HEK293 (cell line): ENCODE results near the gene ITIH1.

Experiments
- CTCF ChIA-PET: fragments of 350-600 bp; formaldehyde crosslinking; extraction: SDS; loops from one replicate; lab custom pipeline; 2021; ENCODE audit warnings: antibody characterized with exemption; lab: Yijun Ruan, JAX
- POLR2A ChIA-PET: fragments of 300-600 bp; formaldehyde crosslinking; extraction: SDS; loops from one replicate; lab custom pipeline; 2020; ENCODE audit warnings: antibody characterized with exemption, inconsistent platforms; lab: Yijun Ruan, JAX
- H3K27ac ChIP-seq: fragments of 200-500 bp; sonication (Bioruptor generic); 2 replicates; pipeline ENCODE4 v1.5.1; 2014; ENCODE audit warnings: low read depth, low read length, control low read depth, inconsistent platforms; ENCODE audit errors: extremely low read depth
- H3K36me3 ChIP-seq, 2 experiments: fragments of 200-500 bp in 1 of 2; sonication (Bioruptor generic) in 1 of 2; 1 replicate in 1 of 2; 2 replicates in 1 of 2; pipeline ENCODE4 v1.5.1; 2014 to 2017; ENCODE audit warnings: inconsistent platforms in 2 of 2, low read length in 2 of 2; ENCODE audit not compliant: control insufficient read depth in 2 of 2, insufficient read depth in 1 of 2
- H3K4me1 ChIP-seq: fragments of 200-500 bp; sonication (Bioruptor generic); 2 replicates; pipeline ENCODE4 v1.5.1; 2014; ENCODE audit warnings: mild to moderate bottlenecking, low read length, inconsistent platforms; ENCODE audit not compliant: control insufficient read depth, insufficient read depth
- H3K4me3 ChIP-seq: 2 replicates; pipeline ENCODE4 v1.5.1; 2011; ENCODE audit warnings: low read depth, mild to moderate bottlenecking, control low read depth, low read length, moderate library complexity
- H3K9me3 ChIP-seq: fragments of 200-500 bp; sonication (Bioruptor generic); 2 replicates; pipeline ENCODE4 v1.5.1; 2014; ENCODE audit warnings: low read depth, low read length, inconsistent platforms; ENCODE audit not compliant: control insufficient read depth, insufficient read depth
- BCL11A ChIP-seq: fragments of 450-650 bp; formaldehyde crosslinking; IDR thresholded peaks from 2 replicates; pipeline ENCODE4 v1.5.1; 2016; ENCODE audit warnings: low read depth, missing biosample characterization, missing genetic modification characterization
- GFI1B ChIP-seq: fragments of 450-650 bp; formaldehyde crosslinking; IDR thresholded peaks from 2 replicates; pipeline ENCODE4 v1.5.1; 2016; ENCODE audit warnings: missing biosample characterization, missing genetic modification characterization
- KLF16 ChIP-seq: fragments of 450-650 bp; formaldehyde crosslinking; IDR thresholded peaks from 2 replicates; pipeline ENCODE4 v1.5.1; 2017; ENCODE audit warnings: missing biosample characterization, missing genetic modification characterization
- KLF8 ChIP-seq: fragments of 450-650 bp; formaldehyde crosslinking; IDR thresholded peaks from 2 replicates; pipeline ENCODE4 v1.5.1; 2016; ENCODE audit warnings: missing biosample characterization, missing genetic modification characterization
- KLF9 ChIP-seq: fragments of 450-650 bp; formaldehyde crosslinking; IDR thresholded peaks from 2 replicates; pipeline ENCODE4 v1.5.1; 2016; ENCODE audit warnings: missing biosample characterization, missing genetic modification characterization, low read depth
- PRDM10 ChIP-seq: fragments of 450-650 bp; formaldehyde crosslinking; IDR thresholded peaks from 2 replicates; pipeline ENCODE4 v1.5.1; 2016; ENCODE audit warnings: missing biosample characterization, missing genetic modification characterization
- SETDB1 ChIP-seq: IDR thresholded peaks from one replicate; pipeline ENCODE4 v1.6.1; 2017; ENCODE audit warnings: mild to moderate bottlenecking, low read length, moderate library complexity, mixed read lengths; ENCODE audit not compliant: insufficient read length
- SP2 ChIP-seq: fragments of 450-650 bp; formaldehyde crosslinking; IDR thresholded peaks from 2 replicates; pipeline ENCODE4 v1.5.1; 2016; ENCODE audit warnings: missing biosample characterization, missing genetic modification characterization
- WT1 ChIP-seq: fragments of 450-650 bp; formaldehyde crosslinking; IDR thresholded peaks from 2 replicates; pipeline ENCODE4 v1.5.1; 2016; ENCODE audit warnings: missing biosample characterization, missing genetic modification characterization
- ZBTB7A ChIP-seq: fragments of 450-650 bp; formaldehyde crosslinking; IDR thresholded peaks from 2 replicates; pipeline ENCODE4 v1.5.1; 2016; ENCODE audit warnings: low read depth, missing biosample characterization, missing genetic modification characterization
- ZNF10 ChIP-seq: fragments of 450-650 bp; formaldehyde crosslinking; IDR thresholded peaks from 2 replicates; pipeline ENCODE4 v1.5.1; 2017; ENCODE audit warnings: missing biosample characterization, missing genetic modification characterization
- ZNF140 ChIP-seq: fragments of 450-650 bp; formaldehyde crosslinking; IDR thresholded peaks from 2 replicates; pipeline ENCODE4 v1.5.1; 2016; ENCODE audit warnings: missing biosample characterization, missing genetic modification characterization
- ZNF148 ChIP-seq: fragments of 450-650 bp; formaldehyde crosslinking; IDR thresholded peaks from 2 replicates; pipeline ENCODE4 v1.5.0; 2017; ENCODE audit warnings: missing biosample characterization, missing genetic modification characterization, borderline replicate concordance
- ZNF202 ChIP-seq: fragments of 450-650 bp; formaldehyde crosslinking; IDR thresholded peaks from 2 replicates; pipeline ENCODE4 v1.5.1; 2016; ENCODE audit warnings: missing biosample characterization, missing genetic modification characterization, borderline replicate concordance
- ZNF391 ChIP-seq: fragments of 450-650 bp; formaldehyde crosslinking; IDR thresholded peaks from 2 replicates; pipeline ENCODE4 v1.5.1; 2016; ENCODE audit warnings: low read depth, missing biosample characterization, missing genetic modification characterization, borderline replicate concordance
- ZNF394 ChIP-seq: fragments of 450-650 bp; formaldehyde crosslinking; IDR thresholded peaks from 2 replicates; pipeline ENCODE4 v1.5.1; 2016; ENCODE audit warnings: missing biosample characterization, missing genetic modification characterization, mild to moderate bottlenecking, moderate library complexity, borderline replicate concordance
- ZNF473 ChIP-seq: fragments of 450-650 bp; formaldehyde crosslinking; IDR thresholded peaks from 2 replicates; pipeline ENCODE4 v1.5.1; 2017; ENCODE audit warnings: missing biosample characterization, missing genetic modification characterization
- ZNF48 ChIP-seq: fragments of 450-650 bp; formaldehyde crosslinking; IDR thresholded peaks from 2 replicates; pipeline ENCODE4 v1.5.1; 2016; ENCODE audit warnings: missing biosample characterization, missing genetic modification characterization
- ZNF514 ChIP-seq: fragments of 450-650 bp; formaldehyde crosslinking; IDR thresholded peaks from 2 replicates; pipeline ENCODE4 v1.5.1; 2016; ENCODE audit warnings: missing biosample characterization, missing genetic modification characterization
- ZNF837 ChIP-seq: fragments of 450-650 bp; formaldehyde crosslinking; IDR thresholded peaks from 2 replicates; pipeline ENCODE4 v1.5.1; 2016; ENCODE audit warnings: missing biosample characterization, missing genetic modification characterization
- ZSCAN5A ChIP-seq: fragments of 450-650 bp; formaldehyde crosslinking; IDR thresholded peaks from 2 replicates; pipeline ENCODE4 v1.5.1; 2016; ENCODE audit warnings: missing biosample characterization, missing genetic modification characterization

ITIH1 gene

GRCh38 chr3:52791928-52792327 lies 14.5 kb downstream of the ITIH1 start:
- H3K9me3 ChIP-seq = no peaks in the 10 kb centered on the region
- TF ChIP-seq GFI1B (tag by site-specific recombination) = no peak
- no peak for TF ChIP-seq KLF9 (tag by site-specific recombination)
- no peak for TF ChIP-seq ZNF391 (tag by site-specific recombination)
- TF ChIP-seq ZNF148 (tag by site-specific recombination) = no peak
- no peak for TF ChIP-seq ZNF48 (tag by site-specific recombination)
- no peak for TF ChIP-seq KLF16 (tag by site-specific recombination)
- no peak for TF ChIP-seq WT1 (tag by site-specific recombination)
- TF ChIP-seq PRDM10 = no peak
- no peak for TF ChIP-seq ZBTB7A (tag by site-specific recombination)
- no peak for TF ChIP-seq ZSCAN5A (tag by site-specific recombination)
- TF ChIP-seq ZNF394 (tag by site-specific recombination) = no peak
- TF ChIP-seq ZNF514 = no peak
- TF ChIP-seq ZNF10 (tag by site-specific recombination) = no peak
- TF ChIP-seq SP2 (tag by site-specific recombination) = no peak
- TF ChIP-seq, all 188 proteins: peak for 0
- CTCF ChIA-PET = interaction anchor here (0.6 kb wide), 2 partner anchors 23 to 28 kb away, joined by 4 to 5 read pairs; no protein-coding TSS in a partner anchor
- POLR2A ChIA-PET = interaction anchor here (1.3 kb wide), 1 partner anchor 21 kb away, joined by 3 read pairs; the partner anchor contains the start of gene NEK4
- no peaks in the 10 kb centered on the region for H3K4me1 ChIP-seq
- no peaks in the 10 kb centered on the region for H3K36me3 ChIP-seq
- H3K4me3 ChIP-seq = no peak overlapping the region
- no peak overlapping the region for H3K27ac ChIP-seq

GRCh38 chr3:52792413-52792812 lies 15.0 kb downstream of the ITIH1 start:
- Histone ChIP-seq H3K36me3 (no peaks in the 10 kb centered on the region), H3K4me1 (no peaks in the 10 kb centered on the region), H3K4me3 (no peak overlapping the region), H3K9me3 (no peaks in the 10 kb centered on the region), H3K27ac (no peak overlapping the region)
- POLR2A ChIA-PET = interaction anchor here (1.3 kb wide), 1 partner anchor 21 kb away, joined by 3 read pairs; the partner anchor contains the start of gene NEK4
- no peak for TF ChIP-seq BCL11A
- no peak for TF ChIP-seq ZNF202 (tag by site-specific recombination)
- no peak for TF ChIP-seq ZNF140 (tag by site-specific recombination)
- no peak for TF ChIP-seq KLF8 (tag by site-specific recombination)
- no peak for TF ChIP-seq ZNF837 (tag by site-specific recombination)
- no peak for TF ChIP-seq SETDB1
- TF ChIP-seq ZNF473 (tag by site-specific recombination) = no peak
- TF ChIP-seq ZNF48 (tag by site-specific recombination) = no peak
- TF ChIP-seq, all 188 proteins: peak for 0
- CTCF ChIA-PET = interaction anchor here (1.0 kb wide), 1 partner anchor 9 kb away, joined by 3 read pairs; no protein-coding TSS in a partner anchor
